Raji (cell line): Measurements from ENCODE around the gene NBEA.

ENCODE experiments used
- POLR2A ChIP-seq: IDR thresholded peaks from 2 replicates; pipeline ENCODE4 v1.6.1; 2011; ENCODE audit warnings: low read depth, low read length, control low read depth; ENCODE audit not compliant: insufficient read depth

The NBEA gene

DNA sequence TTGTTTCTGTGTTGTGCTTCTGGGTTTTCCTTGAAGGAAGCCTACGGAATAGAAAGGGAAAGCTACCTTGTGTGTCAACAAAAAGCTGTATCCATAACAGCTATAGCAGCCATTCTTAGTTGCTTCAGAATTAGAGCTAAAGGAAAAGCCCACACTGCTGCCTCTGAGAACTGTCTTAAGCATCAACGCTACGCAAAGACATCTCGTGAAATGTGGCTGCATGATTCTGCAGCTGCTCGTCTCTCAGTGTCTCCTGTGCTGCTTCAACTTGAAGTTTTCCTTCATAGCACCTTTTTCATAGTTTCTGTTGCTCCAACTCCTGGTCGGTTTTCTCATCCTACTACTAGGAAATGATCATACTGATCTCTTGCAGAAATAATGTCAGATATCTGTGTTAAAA, 675.4 kb downstream of the NBEA start:
- TF ChIP-seq POLR2A, result no peak

- no peak for TF ChIP-seq POLR2A
Measured at GRCh38 chr13:35618565-35619083, 676.6 kb downstream of the NBEA start.

GRCh38 chr13:35621989-35622388, 679.9 kb downstream of the NBEA start:
- TF ChIP-seq POLR2A, result no peak

GRCh38 chr13:35629026-35629425, 687.0 kb downstream of the NBEA start:
- no peak for TF ChIP-seq POLR2A

- TF ChIP-seq POLR2A, result no peak
Measured at GRCh38 chr13:35630551-35631275, 688.6 kb downstream of the NBEA start.

DNA sequence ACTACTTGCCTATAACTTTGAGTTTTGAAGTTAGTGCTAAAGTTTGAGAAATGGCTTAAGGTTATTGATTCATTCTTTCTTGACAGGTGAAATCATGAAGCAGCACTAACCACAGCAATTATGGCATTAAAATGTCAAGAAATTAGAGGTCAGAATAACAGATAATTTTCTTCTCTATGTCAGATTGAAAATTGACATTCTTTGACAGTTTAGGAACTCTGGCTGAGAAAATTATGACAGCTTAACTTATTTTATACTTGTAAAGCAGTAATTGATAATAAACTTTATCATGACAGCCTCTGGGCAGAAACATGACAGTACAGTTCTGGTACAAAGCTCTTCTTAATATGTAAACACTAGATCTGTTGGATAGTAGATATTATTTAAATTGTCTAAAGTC, 689.6 kb downstream of the NBEA start:
- no peak for TF ChIP-seq POLR2A

GRCh38 chr13:35643625-35644024, 701.6 kb downstream of the NBEA start:
- no peak for TF ChIP-seq POLR2A

GRCh38 chr13:35646056-35646774, 704.1 kb downstream of the NBEA start:
- TF ChIP-seq POLR2A, result no peak

DNA sequence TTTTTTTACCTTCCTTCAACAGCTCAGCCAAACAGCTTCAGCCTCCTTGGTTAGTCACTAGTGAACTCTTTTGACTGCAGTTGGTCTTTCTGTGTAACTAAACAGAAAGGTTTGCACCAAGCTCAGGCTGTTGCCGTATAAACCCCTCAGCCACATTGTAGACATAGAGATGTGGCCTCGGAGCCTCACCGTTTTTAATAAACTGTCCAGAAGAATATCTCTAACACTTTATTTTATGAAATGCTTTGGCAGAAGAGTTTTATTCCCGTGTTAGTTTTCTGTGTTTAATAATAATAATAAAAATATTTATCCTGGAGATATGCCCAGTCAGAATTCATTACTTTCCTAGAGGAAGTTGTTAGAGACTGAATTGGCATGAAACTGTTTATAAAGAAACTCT, 706.1 kb downstream of the NBEA start:
- TF ChIP-seq POLR2A, result no peak

GRCh38 chr13:35649162-35649561, 707.1 kb downstream of the NBEA start:
- no peak for TF ChIP-seq POLR2A

- no peak for TF ChIP-seq POLR2A
Measured at GRCh38 chr13:35659796-35660195, 717.7 kb downstream of the NBEA start.

DNA sequence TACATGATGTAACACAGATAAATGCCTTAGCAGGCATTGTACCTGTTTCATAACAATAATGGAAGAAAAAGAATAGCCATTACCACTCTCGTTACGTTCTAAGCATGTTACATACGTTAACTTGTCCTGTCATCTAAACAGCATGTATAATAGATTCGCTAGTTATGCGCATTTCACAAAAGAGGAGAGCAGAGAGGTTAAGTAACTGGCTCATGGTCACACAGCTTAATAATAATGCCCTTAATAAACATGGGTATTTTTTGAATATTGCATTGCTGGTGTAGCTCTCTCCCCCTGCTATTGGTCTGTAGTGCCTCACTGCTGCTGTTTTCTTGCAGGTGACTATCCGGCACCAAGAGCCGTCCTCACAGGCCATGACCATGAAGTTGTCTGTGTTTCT, 722.7 kb downstream of the NBEA start:
- no peak for TF ChIP-seq POLR2A

DNA sequence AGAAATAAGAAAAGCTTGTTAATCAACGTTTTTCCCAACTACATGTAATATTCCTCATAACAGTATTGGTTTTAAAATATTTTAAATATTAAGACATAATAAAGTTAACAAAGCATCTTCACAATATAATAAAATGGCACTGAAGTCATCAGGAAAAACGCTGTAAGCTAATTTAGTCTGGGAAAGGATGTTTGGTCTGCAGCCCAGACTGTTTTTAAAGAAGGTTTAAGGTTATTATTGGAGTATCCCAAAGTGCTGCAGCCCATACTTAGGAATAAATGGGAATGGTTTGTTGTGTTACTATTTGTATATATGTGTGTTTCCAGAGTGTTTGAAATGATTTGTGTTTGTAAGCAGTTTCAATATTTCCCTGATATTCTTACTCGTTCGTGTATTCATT, 727.3 kb downstream of the NBEA start:
- TF ChIP-seq POLR2A, result no peak

- TF ChIP-seq POLR2A, result no peak
Measured at GRCh38 chr13:35672611-35673010, 730.5 kb downstream of the NBEA start.

DNA sequence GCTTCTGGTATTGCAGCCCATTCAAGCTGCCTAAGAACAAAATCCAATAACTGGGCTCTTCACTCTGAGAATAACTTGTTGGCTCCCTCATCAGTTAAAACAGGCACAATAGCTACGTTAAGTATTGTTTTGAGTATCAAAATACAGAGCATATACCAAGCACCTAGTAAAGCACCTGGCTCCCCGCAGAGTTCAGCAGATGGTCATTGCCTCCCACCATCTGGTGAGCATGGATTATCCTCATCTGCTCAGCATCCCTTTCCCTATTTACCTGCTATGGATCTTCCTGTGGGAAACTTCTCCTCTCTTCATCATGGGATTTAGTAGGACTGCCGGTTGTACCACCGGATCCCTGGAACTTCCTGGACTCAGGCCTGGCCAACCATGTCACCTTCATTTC, 733.6 kb downstream of the NBEA start:
- TF ChIP-seq POLR2A, result no peak

- TF ChIP-seq POLR2A, result no peak
Measured at GRCh38 chr13:35681685-35682084, 739.6 kb downstream of the NBEA start.

DNA sequence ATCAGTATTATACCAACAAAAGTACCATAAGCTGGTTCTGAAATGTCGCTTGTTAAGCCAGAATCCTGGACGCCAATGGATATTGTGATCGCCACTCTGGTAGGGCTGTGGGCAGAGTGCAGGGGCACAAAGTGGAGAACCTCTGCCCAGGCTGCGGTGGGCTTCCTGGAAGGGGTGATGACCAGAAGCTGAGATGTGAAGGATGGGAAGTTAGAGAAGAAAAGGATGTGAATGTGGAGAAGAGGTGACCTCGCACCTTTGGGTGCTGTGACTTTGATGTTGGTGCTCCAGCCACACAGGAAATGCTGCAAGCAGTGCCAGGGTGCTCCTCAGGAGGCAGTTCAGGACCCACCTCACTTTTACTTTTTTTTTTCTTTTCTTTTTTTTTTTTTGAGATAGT, 742.4 kb downstream of the NBEA start:
- TF ChIP-seq POLR2A, result no peak

GRCh38 chr13:35687336-35687735, 745.3 kb downstream of the NBEA start:
- no peak for TF ChIP-seq POLR2A
